Cardiac fibroblast (primary cell): ENCODE data around the gene GAST.

Experiments
- DNase-seq, 2 donors: peaks; one replicate each; pipeline versions ENCODE4 v3.0.0 to v3.0.0-alpha.2; 2010; ENCODE audit warnings: low read depth in 2 of 2
- H3K4me3 ChIP-seq, 2 donors: replicated peaks in 1 of 2; 1 replicate in 1 of 2; 2 replicates in 1 of 2; pipeline ENCODE4 v1.5.1; 2011; ENCODE audit warnings: low read depth in 2 of 2, low read length in 2 of 2, mild to moderate bottlenecking in 2 of 2, moderate library complexity in 1 of 2
- CTCF ChIP-seq: IDR thresholded peaks from one replicate; pipeline ENCODE4 v1.5.1; 2011; ENCODE audit warnings: low read depth, mild to moderate bottlenecking, low read length, inconsistent platforms

GAST gene

GRCh38 chr17:41740506-41740905 is 28.4 kb downstream of the GAST start:
- DNase-seq = no peak
- H3K4me3 ChIP-seq = no peak overlapping the region
- no peak for TF ChIP-seq CTCF

DNA sequence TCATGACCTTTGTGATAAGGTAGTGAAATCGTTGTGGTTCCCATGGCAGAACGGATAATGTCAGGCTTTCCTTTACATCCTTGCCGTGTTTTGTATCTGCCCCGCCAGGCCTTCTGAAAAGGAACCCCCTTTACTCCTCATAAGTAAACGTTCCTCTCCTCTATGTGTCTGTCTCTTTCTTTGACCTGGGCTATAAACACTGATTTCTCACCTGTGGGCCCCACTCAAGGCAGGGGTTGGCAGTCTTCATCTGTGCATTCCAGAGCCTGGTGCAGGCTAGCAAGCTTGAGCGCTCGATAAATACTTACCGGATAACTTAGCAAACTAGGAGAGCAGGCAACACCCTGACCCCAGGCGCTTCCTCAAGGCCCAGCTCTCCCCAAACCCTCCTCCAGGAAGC is 29.6 kb downstream of the GAST start:
- H3K4me3 ChIP-seq = no peak overlapping the region
- no peak for TF ChIP-seq CTCF
- DNase-seq = no peak

DNA sequence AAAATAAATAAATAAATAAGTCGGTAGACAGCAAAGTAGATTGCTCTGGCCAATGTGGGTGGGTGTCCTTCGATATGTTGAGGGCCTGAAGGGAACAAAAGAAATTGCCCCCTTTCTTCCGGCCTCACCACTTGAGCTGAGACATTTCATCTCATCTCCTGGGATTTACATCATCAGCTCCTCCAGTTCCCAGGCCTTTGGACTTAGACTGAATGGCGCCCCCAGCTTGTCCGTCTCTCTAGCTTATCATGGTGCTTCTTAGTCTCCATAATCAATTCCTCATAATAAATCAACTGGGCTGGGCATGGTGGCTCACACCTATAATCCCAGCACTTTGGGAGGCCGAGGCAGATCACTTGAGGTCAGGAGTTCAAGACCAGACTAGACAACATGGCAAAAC is 36.1 kb downstream of the GAST start:
- no peak for TF ChIP-seq CTCF
- DNase-seq = no peak
- no peak overlapping the region for H3K4me3 ChIP-seq

GRCh38 chr17:41750862-41751261 is 38.7 kb downstream of the GAST start:
- DNase-seq = no peak
- no peak for TF ChIP-seq CTCF
- no peak overlapping the region for H3K4me3 ChIP-seq

- DNase-seq = no peak
- no peak overlapping the region for H3K4me3 ChIP-seq
- no peak for TF ChIP-seq CTCF
Measured at GRCh38 chr17:41751288-41751687, 39.2 kb downstream of the GAST start.

- H3K4me3 ChIP-seq = no peak overlapping the region
- TF ChIP-seq CTCF = no peak
- DNase-seq = no peak
Measured at GRCh38 chr17:41754066-41754465, 41.9 kb downstream of the GAST start.

GRCh38 chr17:41758601-41759000 is 46.5 kb downstream of the GAST start:
- no peak overlapping the region for H3K4me3 ChIP-seq
- no peak for DNase-seq
- TF ChIP-seq CTCF = no peak
